ENCODE results near the gene HERPUD1.
A peak's percentile ranks its signal among the peaks of the same experiment; 100 is the strongest.

HERPUD1 gene

GRCh38 chr16:56936491-56936890 lies 4.5 kb downstream of the HERPUD1 start:
- no peak for DNase-seq

- no peak for DNase-seq
Measured at GRCh38 chr16:56936950-56937349, 5.0 kb downstream of the HERPUD1 start.

- no peak for DNase-seq
Measured at GRCh38 chr16:56938664-56939513, 6.9 kb downstream of the HERPUD1 start.

- peak; percentile 27 for DNase-seq
Measured at GRCh38 chr16:56939801-56940200, 7.9 kb downstream of the HERPUD1 start.

- no peak for DNase-seq
Measured at GRCh38 chr16:56941092-56941491, 9.2 kb downstream of the HERPUD1 start.

GRCh38 chr16:56941856-56942331 lies 10.0 kb downstream of the HERPUD1 start:
- DNase-seq = no peak

- DNase-seq = no peak
Measured at GRCh38 chr16:56943761-56944375, 11.9 kb downstream of the HERPUD1 start.

- DNase-seq = no peak
Measured at GRCh38 chr16:56944954-56945839, 13.3 kb downstream of the HERPUD1 start.

- DNase-seq = no peak
Measured at GRCh38 chr16:56945847-56946527, 14.0 kb downstream of the HERPUD1 start.

- DNase-seq = no peak
Measured at GRCh38 chr16:56946767-56947603, 15.0 kb downstream of the HERPUD1 start.

- no peak for DNase-seq
Measured at GRCh38 chr16:56947604-56947995, 15.7 kb downstream of the HERPUD1 start.

GRCh38 chr16:56948234-56948633 lies 16.3 kb downstream of the HERPUD1 start:
- DNase-seq = no peak

- DNase-seq = no peak
Measured at GRCh38 chr16:56950051-56950450, 18.1 kb downstream of the HERPUD1 start.

GRCh38 chr16:56950455-56950854 lies 18.5 kb downstream of the HERPUD1 start:
- no peak for DNase-seq

GRCh38 chr16:56950881-56951771 lies 19.2 kb downstream of the HERPUD1 start:
- peak; percentile 25 for DNase-seq

- DNase-seq = no peak
Measured at GRCh38 chr16:56953006-56953405, 21.1 kb downstream of the HERPUD1 start.

- DNase-seq = no peak
Measured at GRCh38 chr16:56956076-56956475, 24.1 kb downstream of the HERPUD1 start.

- no peak for DNase-seq
Measured at GRCh38 chr16:56956756-56957155, 24.8 kb downstream of the HERPUD1 start.

- no peak for DNase-seq
Measured at GRCh38 chr16:56960681-56961281, 28.8 kb downstream of the HERPUD1 start.

GRCh38 chr16:56961386-56961785 lies 29.4 kb downstream of the HERPUD1 start:
- no peak for DNase-seq

All from COR-L47 (cell line).